IMR-90 (cell line): ENCODE data around the gene RGS14.
"Not testable (repeated sequence)": the region's sequence is repeated elsewhere in the genome, so short reads cannot be mapped to it uniquely, and the experiment has no call there.

Experiments
- POLR2A ChIP-seq: IDR thresholded peaks from 2 replicates; pipeline ENCODE4 v1.6.1; 2012; ENCODE audit warnings: mild to moderate bottlenecking, low read depth, low read length
- TF ChIP-seq, protein P1 (sequence below): conservative IDR thresholded peaks from 2 replicates; pipeline ENCODE4 v1.5.1; 2012; ENCODE audit warnings: mild to moderate bottlenecking, low read depth, low read length, improper control_type of control experiment

GRCh38 chr5:177420472-177420871 lies 62.7 kb downstream of the RGS14 start:
- TF ChIP-seq, protein P1, sequence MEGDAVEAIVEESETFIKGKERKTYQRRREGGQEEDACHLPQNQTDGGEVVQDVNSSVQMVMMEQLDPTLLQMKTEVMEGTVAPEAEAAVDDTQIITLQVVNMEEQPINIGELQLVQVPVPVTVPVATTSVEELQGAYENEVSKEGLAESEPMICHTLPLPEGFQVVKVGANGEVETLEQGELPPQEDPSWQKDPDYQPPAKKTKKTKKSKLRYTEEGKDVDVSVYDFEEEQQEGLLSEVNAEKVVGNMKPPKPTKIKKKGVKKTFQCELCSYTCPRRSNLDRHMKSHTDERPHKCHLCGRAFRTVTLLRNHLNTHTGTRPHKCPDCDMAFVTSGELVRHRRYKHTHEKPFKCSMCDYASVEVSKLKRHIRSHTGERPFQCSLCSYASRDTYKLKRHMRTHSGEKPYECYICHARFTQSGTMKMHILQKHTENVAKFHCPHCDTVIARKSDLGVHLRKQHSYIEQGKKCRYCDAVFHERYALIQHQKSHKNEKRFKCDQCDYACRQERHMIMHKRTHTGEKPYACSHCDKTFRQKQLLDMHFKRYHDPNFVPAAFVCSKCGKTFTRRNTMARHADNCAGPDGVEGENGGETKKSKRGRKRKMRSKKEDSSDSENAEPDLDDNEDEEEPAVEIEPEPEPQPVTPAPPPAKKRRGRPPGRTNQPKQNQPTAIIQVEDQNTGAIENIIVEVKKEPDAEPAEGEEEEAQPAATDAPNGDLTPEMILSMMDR: not testable (repeated sequence)
- not testable (repeated sequence) for TF ChIP-seq POLR2A
